Motor neuron (in vitro differentiated cells): Measurements from ENCODE around the gene GSTM4. TPM values are rescaled to one million over a fixed set of nuclear protein-coding genes. Genes with fewer than 3 reads are reported as not detected.

Experiments used
- ATAC-seq, 8 experiments: fragments of 200-7000 bp; cut with Tn5 transposase; replicated peaks in 6 of 8; 2 replicates each; pipeline ENCODE4 v1.8.0; 2021; ENCODE audit warnings: mild to moderate bottlenecking in 8 of 8, moderate library complexity in 8 of 8
- H3K27ac ChIP-seq, 2 donors: fragments of 250-450 bp; sonication (Bioruptor Pico); 2 replicates each; pipeline ENCODE4 v1.9.0; 2021; ENCODE audit warnings: antibody characterized with exemption in 2 of 2, mild to moderate bottlenecking in 2 of 2, moderate library complexity in 1 of 2
- H3K4me1 ChIP-seq, 2 donors: fragments of 250-450 bp; sonication (Bioruptor Pico); replicated peaks in 1 of 2; 2 replicates each; pipeline ENCODE4 v1.6.1; 2021; ENCODE audit warnings: antibody characterized with exemption in 2 of 2, mild to moderate bottlenecking in 2 of 2, moderate library complexity in 1 of 2
- H3K4me3 ChIP-seq, 5 donors: fragments of 250-450 bp; sonication (Bioruptor Pico); 2 replicates each; pipeline ENCODE4 v1.9.0; 2021; ENCODE audit warnings: antibody characterized with exemption in 5 of 5, mild to moderate bottlenecking in 5 of 5, moderate library complexity in 4 of 5
- WGBS, 10 experiments: fragments of 450-650 bp; shearing (Covaris generic); methylation state at CpG; one replicate each; pipeline ENCODE4 v1.0.0; 2022; 5-methylcytosine and 5-hydroxymethylcytosine counted together
- in situ Hi-C, 9 experiments: fragments of 400-800 bp; cut with MboI; loops; one replicate each; pipeline ENCODE4 v1.15.0; 2021; ENCODE audit warnings: low sequenced_read_pairs in 9 of 9, low pct_unique_long_range_greater_than_20kb in 2 of 9; ENCODE audit not compliant: unreplicated experiment in 9 of 9
- total RNA-seq, 8 experiments: library from RNA; unstranded; fragments of 300-600 nt; gene quantifications; 2 replicates each; pipeline versions ENCODE4 v1.2.3 to v1.2.4, GENCODE V29; 2022

GSTM4 gene
- total RNA-seq, result 10 to 100 TPM in 3 of 8 experiments, 1 to 10 TPM in 5; 6.5 to 46.1 (median 9.1) TPM

DNA sequence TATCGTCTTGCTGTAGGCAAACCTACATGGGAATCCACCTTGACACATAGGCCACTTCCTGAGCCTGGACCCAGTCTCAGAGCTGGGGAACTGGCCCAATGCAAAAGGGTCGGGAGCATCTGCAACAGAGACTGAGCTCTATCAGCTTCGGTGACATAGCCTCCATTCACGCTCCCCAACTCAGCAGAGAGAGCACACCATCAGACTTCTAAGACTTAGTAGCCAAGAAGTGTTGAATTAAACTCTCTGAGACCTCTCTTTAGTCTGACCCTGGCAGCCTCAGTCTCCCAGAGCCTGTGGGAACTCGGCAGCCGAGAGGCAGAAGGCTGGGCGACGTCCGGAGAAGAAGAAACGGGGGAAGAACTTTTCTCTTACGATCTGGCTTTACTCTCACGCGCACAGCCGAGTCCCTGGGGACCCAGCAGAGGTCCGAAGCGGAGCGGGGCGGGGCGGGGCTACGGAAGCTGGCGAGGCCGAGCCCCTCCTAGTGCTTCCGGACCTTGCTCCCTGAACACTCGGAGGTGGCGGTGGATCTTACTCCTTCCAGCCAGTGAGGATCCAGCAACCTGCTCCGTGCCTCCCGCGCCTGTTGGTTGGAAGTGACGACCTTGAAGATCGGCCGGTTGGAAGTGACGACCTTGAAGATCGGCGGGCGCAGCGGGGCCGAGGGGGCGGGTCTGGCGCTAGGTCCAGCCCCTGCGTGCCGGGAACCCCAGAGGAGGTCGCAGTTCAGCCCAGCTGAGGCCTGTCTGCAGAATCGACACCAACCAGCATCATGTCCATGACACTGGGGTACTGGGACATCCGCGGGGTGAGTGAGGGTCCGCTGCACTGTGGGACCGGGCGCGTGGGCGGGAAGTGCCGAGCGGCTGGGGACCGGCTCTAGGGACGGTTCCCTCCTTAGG lies at the start of gene GSTM4:
GSTM4 (plus strand) TSS at position 485 of the 905 bp plus-strand sequence; CDS start at position 776, 291 bp downstream.
- peak; percentile 87 to 97 (median 91) for ATAC-seq
- 0 to 40% (median 6%) methylated on average over 2 to 37 of the region's 54 CpGs; no CpG with 5 or more reads in 3 of the 10 experiments for WGBS, 10 experiments
- H3K4me1 ChIP-seq, result peaks cover 19 to 37% of the 10 kb centered on the region in 2 donors
- no peak within 1 kb of the TSS for H3K27ac ChIP-seq
- in situ Hi-C loops, result loop anchor here in 2 of 9 experiments (10.0 to 25.0 kb wide), 2 partner anchors 106 to 329 kb away; partner anchors contain the start of genes AHCYL1 (in 1 of the 2) and EPS8L3 (in 1 of the 2)
- H3K4me3 ChIP-seq, result peak within 1 kb of the TSS; percentile 33 to 52 (median 43)

DNA sequence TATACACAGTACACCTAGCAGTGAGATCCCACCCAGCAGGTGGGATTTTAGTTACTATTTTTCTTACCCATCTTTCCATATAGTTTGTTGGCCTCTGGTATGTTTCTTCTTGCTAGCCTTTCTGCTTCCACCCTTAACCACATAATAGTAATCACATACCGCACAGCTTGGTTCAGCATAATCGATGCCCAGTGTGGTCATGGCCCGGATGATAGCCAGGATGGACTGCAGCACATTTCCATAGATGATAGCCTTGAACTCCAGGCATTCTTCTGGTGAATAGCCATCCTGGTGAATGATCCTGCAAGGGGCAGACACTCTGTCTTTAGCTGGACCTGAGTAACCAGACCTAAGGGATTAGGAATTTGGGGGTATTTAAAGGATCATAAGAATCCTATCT lies 46.0 kb upstream of the GSTM4 start:
- WGBS, 10 experiments, result 0 to 100% (median 93%) methylated on average over 1 to 3 of the region's 3 CpGs; no CpG with 5 or more reads in 4 of the 10 experiments
- in situ Hi-C loops, result no loop called here
- no peak overlapping the region for H3K27ac ChIP-seq
- ATAC-seq, result peak in 3 of 8 experiments; percentile 8 to 15 (median 12)
- no peaks in the 10 kb centered on the region for H3K4me1 ChIP-seq
- no peak overlapping the region for H3K4me3 ChIP-seq

DNA sequence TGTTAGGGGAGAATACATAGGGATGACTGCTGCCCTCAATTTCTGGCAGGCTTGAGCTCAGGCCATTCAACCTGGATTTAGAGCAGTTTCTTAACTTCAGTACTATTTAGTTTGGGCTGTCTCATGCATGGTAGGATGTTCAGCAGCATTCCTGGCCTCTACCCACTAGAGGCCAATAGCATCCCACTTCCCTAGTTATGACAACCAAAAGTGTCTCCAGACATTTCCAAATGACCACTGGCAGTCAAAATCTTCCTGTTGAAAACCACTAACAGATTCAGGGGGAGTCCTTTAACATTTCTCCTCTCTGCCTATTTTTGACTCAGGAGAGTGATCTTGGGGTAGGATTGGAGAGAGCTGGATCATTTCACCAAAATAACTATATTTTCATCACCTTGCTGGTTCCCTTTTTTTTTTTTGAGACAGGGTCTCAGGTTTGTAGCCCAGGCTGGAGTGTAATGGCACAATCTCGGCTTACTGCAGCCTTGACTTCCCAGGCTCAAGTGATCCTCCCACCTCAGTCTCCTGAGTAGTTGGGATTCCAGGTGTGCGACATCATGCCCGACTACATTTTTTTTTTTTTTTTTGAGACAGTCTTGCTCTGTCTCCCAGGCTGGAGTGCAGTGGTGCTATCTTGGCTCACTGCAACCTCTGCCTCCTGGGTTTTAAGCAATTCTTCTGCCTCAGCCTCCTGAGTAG lies 45.1 kb upstream of the GSTM4 start:
- in situ Hi-C loops, result no loop called here
- ATAC-seq, result peak in 5 of 8 experiments; percentile 21 to 48 (median 38)
- Histone ChIP-seq H3K4me1 (peaks cover 2 to 3% of the 10 kb centered on the region in 2 donors), H3K27ac (no peak overlapping the region), H3K4me3 (no peak overlapping the region)
- WGBS, 10 experiments, result 71 to 100% (median 84%) methylated on average over 1 to 3 of the region's 3 CpGs; no CpG with 5 or more reads in 4 of the 10 experiments

DNA sequence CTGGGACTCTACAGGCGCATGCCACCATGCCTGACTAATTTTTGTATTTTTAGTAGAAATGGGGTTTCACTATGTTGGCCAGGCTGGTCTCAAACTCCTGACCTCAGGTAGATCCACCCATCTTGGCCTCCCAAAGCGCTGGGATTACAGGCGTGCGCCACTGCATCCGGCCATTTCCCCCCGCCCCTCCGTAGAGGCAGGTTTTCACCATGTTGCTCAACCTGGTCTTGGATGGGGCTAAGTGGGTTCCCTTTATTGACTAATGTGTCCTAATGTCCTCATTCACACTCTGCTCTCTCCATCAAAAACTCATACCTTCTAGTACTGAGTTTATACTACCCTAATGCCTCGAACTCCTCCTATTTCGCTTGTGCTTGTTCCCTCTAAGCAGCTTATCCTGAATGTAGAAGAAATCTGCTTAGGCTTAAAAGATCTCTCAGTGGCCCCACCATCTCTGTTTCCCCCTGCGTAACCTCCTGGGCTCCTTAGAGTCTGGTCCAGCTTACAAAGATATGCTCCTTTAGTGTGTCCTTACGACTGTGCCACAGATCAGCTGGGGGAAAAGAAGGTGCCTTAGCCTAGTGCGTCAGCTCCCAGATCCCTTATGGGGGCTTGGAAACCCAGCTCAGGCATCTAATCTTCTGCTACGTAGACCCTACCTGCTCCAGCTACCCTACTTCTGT lies 44.5 kb upstream of the GSTM4 start:
- Histone ChIP-seq H3K27ac (no peak overlapping the region), H3K4me3 (no peak overlapping the region), H3K4me1 (peaks cover 9 to 10% of the 10 kb centered on the region in 2 donors)
- 60 to 100% (median 94%) methylated on average over 1 to 12 of the region's 13 CpGs; no CpG with 5 or more reads in 1 of the 10 experiments for WGBS, 10 experiments
- in situ Hi-C loops, result no loop called here
- ATAC-seq, result no peak

DNA sequence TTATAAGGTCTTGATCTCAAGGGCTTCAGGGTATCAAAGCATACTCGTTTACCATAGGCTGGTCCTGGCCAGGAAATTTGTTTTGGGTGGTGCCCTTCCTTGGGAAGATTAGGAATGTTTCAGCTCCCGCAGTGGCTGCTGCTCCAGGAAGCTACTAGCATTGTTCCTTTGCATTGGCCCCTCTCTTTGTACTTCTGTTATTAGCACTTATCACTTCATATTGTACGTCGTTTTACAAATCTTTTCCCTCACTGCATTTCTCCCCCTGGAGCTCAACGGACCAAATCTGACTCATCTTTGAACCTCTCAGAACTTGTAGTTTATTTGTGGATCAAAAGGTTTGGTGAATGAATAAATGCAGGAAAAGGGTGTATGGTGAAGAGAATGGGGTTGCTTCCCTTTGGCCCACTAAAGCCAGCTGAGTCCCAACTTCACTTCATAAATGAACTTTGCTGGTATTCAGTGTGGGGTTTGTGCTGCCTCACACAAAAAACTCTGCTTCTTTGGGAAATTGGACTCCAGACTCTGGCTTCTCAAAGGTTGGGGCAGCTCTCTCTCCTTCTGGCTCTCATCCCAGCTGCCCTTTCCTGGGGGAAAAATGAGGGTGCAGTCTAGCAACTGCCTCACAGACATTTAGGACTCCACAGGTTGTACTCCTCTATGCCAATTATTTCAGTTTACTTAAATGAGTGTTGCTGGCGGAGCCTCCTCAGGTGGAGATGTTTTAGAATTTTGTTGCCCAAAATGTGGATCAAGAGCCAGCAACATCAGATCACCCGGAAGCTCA lies 42.3 kb upstream of the GSTM4 start:
- WGBS, 10 experiments, result 0 to 94% (median 64%) methylated on average over 2 to 7 of the region's 7 CpGs

DNA sequence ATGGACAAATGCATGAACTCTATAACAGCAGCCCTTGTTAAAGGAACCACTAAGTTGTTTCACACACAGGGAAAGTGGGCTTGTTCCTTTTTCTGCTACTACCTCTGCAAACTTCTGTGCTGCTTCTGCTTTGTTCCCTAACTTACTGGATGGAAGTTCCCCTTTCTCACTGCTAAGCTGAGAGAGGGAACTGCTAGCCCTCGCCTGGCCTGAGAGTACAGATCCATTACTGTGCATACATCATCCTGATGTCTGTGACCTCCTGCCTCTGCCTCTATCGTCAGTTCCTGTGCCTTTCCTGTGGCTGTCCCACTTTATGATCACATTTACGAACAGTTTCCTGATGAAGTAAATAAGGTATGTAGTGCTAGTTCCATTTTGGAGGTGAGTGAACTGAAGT lies 40.0 kb upstream of the GSTM4 start:
- in situ Hi-C loops, result no loop called here

More for the DNA sequence above, 42.3 kb upstream of the GSTM4 start:
- no peak overlapping the region for H3K27ac ChIP-seq
- in situ Hi-C loops, result no loop called here
- peaks cover 21 to 23% of the 10 kb centered on the region in 2 donors for H3K4me1 ChIP-seq
- peak in 3 of 8 experiments; percentile 44 to 66 (median 53) for ATAC-seq
- H3K4me3 ChIP-seq, result no peak overlapping the region

DNA sequence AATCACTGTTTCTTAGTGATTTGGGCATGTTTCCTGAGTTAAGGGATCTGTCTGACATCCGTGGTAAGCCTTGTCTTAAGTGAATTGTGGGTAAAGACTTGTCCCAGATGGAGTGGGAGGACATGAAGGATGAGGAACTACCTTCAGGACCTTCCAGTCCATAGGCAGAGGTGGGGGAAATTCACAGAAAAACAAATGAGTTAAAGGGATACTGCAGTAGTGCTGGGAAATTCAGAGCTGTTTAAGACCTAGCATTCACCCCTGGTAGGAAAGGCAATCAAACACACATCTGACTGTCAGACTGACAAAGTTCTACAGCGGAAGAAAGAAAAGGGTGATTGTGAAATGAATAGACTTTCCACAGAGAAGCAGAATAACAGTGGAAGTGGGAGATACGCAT lies 39.5 kb upstream of the GSTM4 start:
- H3K4me3 ChIP-seq, result no peak overlapping the region
- ATAC-seq, result no peak
- no peak overlapping the region for H3K27ac ChIP-seq
- 50 to 100% (median 79%) methylated on average over 1 to 3 of the region's 3 CpGs for WGBS, 10 experiments
- H3K4me1 ChIP-seq, result peaks cover 30 to 32% of the 10 kb centered on the region in 2 donors
- in situ Hi-C loops, result no loop called here

More for the DNA sequence above, 40.0 kb upstream of the GSTM4 start:
- Histone ChIP-seq H3K4me1 (peaks cover 30 to 32% of the 10 kb centered on the region in 2 donors), H3K4me3 (no peak overlapping the region), H3K27ac (no peak overlapping the region)
- WGBS, 10 experiments, result 0 to 87% (median 49%) methylated on average over 1 to 3 of the region's 3 CpGs; no CpG with 5 or more reads in 1 of the 10 experiments
- no peak for ATAC-seq

DNA sequence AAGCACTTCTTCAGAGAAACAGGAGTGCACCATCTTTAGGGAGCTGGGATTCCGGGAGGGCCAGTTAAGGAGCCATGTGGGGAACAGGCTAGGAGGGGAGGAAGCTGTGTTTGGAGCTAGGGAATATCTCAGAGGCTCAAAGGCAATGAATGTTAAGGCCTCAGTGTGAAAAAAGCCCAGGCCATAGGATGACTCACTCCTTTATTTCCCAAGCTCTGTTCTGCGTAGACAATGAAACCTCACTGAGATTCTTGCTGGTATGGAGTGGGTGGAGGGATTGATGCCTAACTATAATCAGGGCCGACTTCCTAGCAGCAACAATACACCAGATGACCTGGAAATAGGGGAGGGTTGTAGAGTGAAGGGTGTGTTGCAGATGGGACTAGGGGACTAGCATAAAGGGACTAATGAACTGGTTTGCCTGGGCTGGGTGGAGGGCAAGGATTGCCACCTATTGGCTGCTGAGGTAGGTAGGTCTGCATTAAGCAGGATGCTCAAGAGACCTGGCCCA lies 38.6 kb upstream of the GSTM4 start:
- ATAC-seq, result peak in 7 of 8 experiments; percentile 19 to 38 (median 30)
- in situ Hi-C loops, result no loop called here
- no peak overlapping the region for H3K4me3 ChIP-seq
- H3K4me1 ChIP-seq, result peaks cover 39 to 42% of the 10 kb centered on the region in 2 donors
- peak overlapping the region; percentile 6 to 24 for H3K27ac ChIP-seq
- WGBS, 10 experiments, result 0 to 42% (median 24%) methylated on average over 1 to 3 of the region's 3 CpGs; no CpG with 5 or more reads in 4 of the 10 experiments

DNA sequence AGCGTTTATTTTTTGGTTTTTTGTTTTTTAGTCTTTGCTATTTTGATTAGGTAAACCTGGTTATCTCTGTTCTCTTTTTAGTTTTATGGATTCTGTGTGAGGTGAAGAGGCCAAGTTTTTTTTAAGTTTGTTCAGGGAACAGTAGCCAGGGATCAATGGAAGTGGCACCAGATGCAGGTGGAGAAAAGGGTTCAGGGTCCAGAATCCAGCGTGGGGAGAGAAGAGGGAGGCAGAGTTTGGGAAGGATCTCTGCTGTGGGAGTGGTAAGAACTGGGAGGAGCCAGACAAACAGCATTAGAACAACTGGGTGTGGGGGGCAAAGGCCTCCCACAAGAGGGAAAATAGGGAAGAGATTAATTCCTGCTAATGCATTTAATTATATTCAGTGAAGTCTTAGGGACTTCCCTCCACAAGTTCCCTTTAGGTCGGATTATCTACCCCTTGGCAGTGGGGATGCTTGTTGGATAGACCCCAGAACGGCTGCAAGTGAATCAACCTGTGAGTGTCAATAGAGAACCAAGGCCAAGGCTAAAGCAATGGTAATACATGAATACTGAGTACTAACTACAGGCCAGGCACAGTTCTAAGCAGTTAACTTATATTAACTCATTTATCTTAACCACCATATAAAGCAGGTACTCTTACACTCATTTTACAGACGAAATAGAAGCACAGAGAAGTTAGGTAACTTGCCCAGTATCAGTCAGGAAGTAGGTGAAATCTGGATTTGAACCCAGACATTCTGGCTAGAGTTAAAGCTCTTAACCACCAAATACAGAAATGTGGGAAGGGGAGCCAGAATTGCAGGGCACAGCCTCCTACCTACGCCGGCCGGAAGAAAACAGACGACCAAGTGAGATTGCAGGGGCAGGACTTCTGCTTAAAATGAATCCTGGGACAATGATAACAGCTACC lies 37.0 kb upstream of the GSTM4 start:
- Histone ChIP-seq H3K27ac (peak overlapping the region; percentile 88 to 92), H3K4me3 (peak overlapping the region; percentile 51 to 72 (median 66)), H3K4me1 (peaks cover 54 to 58% of the 10 kb centered on the region in 2 donors)
- in situ Hi-C loops, result no loop called here
- ATAC-seq, result no peak
- WGBS, 10 experiments, result 20 to 92% (median 45%) methylated on average over 1 to 9 of the region's 9 CpGs

DNA sequence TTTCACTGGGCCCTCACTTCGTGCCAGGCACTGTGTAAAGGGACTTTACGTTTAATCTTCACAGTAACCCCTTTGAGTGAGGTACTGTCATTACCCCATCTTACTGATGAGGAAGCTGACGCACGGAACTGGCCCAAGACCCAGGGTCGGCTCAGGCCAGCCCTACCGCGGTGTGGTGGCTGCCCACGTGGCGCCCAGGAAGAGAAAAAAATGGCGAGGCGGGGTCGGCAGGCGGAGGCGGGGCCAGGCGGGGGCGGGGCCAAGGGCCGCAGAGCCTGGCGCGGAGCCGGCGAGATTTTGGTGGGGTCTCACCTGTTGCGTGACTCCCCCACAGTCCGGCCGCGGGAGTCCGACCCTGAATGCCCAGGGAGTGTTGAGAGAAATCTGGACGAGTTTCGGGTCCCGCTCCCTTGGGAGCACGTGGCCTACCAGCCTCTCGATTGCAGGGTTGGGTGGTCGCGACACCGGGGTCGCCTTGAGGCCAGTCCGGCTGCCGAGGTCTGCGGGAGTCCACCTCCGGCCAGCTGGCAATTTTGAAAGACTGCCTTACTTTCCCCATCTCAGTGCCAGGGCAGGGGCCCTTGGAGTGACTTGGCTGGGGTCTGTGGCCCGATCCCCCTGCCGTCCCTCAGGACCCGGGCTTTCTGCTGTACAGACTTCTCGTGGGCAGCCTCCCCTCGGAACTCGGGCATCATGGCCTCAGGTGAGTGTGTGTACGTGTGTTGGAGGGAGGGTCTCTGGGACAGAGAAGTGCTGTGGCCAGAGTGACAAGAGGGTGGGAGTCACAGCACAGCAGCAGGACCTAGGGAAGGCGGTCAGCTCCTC lies 36.1 kb upstream of the GSTM4 start, which contains the start of the genes AMPD2 and GNAT2:
AMPD2 (plus strand) TSS at position 262 of the 825 bp plus-strand sequence. CDS start 1,339 bp downstream, outside the sequence.
GNAT2 (minus strand) TSS at position 41 of the 825 bp plus-strand sequence. CDS start 6,746 bp downstream, outside the sequence.
- in situ Hi-C loops, result loop anchor here in 1 of 9 experiments (10.0 kb wide), 1 partner anchor 75 kb away; the partner anchor contains the start of gene GNAI3
- Histone ChIP-seq H3K4me1 (peaks cover 62 to 66% of the 10 kb centered on the region in 2 donors), H3K27ac (peak within 1 kb of the TSS; percentile 88 to 92), H3K4me3 (peak within 1 kb of the TSS; percentile 51 to 72 (median 66))
- WGBS, 10 experiments, result 0 to 26% (median 4%) methylated on average over 1 to 22 of the region's 47 CpGs; no CpG with 5 or more reads in 3 of the 10 experiments
- peak; percentile 8 to 52 (median 45) for ATAC-seq
